ENCODE measurements around the gene SLC31A1.
"Not testable (repeated sequence)": the region's sequence is repeated elsewhere in the genome, so short reads cannot be mapped to it uniquely, and the experiment has no call there.

The SLC31A1 gene

DNA sequence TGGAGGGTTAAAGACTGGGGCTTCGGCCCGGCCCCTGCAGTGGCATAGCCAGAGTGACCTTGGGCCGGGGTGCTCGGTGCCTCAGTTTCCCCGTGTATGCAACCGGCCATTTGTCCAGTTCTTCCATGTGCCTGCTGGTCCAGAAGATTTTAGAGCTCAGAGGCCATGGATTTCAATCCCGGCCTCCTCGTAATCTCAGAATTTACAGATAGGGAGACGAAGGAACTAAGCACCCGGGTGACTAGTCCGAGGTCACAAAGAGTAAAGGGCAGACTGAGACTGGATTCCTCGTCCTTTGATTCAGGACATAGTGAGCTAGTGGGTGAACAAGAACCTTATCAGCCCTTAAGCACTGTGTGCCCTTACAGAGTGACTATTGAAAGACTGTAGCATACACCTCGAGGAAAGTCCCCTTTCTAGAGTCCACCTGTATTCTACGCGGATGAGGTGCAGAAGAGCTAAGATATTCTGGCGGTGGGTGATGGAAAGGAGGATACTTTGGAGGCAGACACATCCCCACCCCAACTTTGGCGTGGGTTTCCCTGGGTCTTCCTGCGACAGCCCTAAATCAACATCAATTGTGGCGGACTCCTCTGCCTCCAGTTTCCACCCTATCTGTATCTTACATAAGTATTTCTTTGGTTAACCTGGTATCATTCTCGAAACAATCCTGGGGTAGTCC lies 597 bp downstream of the SLC31A1 start:
- no peak for FAIRE-seq

DNA sequence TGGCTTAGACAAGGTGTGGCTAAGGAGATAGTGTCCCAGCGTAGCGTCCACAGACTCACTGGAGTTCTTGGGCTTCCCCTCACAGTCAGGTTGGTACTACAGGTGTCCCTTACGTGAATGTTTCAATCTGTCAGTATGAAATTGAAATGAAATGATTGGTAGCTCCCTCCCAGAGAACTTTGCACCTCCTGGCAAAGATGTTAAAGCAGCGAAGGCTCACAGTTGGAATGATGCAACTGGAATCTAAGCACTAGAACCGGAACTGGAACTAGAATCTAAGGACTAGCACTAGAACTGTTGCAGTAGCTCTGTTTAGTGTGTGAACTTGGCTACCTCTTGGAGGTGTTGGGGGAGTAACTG lies 1.1 kb downstream of the SLC31A1 start:
- no peak for FAIRE-seq

DNA sequence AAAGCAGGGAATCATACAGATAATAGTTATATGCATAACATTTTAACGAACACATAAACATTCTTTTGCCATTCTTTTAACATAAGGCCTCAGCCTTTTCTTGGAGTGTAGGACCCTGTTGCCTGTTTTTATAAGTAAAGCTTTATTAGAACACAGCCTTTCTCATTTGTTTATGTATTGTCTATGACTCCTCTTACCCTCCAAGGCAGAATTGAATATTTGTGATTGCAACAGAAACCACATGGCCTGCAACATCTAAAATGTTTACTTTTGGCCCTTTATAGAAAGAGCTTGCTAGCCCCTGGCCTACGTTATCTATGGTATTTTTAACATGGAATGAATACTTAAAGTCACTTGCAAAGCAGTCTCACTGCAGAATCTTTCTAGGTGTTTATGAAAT lies 2.6 kb downstream of the SLC31A1 start:
- no peak for FAIRE-seq

DNA sequence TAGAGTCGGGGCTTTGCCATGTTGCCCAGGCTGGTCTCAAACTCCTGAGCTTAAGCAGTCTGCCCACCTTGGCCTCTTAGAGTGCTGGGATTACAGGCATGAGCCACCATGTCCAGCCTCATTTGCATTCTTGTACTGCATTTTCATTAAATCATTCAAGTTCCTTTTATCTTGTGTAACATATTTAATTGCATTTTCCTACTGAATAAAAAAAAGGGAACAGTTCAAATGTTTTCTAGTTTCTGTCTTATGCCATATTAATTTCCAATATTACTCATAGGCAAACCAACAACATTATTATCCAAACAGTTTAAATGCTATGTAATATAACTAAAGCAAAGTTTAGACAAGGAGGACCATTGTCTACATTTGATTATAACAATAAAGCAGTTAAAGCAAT lies 6.1 kb downstream of the SLC31A1 start:
- no peak for FAIRE-seq

DNA sequence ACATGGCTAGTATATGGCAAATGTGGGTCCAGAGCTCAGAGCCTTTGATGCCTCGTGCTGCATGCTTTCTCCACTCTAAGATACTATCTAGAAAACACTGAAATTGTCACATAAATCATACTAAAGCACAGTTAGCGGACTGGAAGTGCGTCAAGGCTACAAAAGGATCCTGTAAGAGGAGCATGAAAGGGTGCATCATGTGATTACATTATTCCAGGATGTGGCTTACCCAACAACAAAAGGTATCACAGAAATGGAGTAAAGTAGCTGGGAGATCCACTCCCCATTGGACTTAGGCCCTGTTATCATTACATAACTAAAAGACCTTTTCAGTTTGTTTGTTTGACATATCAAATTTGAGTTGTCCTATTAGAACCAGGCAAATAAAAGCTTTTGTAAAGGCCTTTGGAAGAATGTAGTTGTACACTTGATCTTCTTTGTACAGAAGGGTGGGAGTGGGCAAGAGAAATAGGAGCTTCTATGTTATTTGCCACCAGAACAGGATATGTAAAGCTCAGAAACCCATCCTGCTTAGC lies 6.9 kb downstream of the SLC31A1 start:
- FAIRE-seq: no peak

DNA sequence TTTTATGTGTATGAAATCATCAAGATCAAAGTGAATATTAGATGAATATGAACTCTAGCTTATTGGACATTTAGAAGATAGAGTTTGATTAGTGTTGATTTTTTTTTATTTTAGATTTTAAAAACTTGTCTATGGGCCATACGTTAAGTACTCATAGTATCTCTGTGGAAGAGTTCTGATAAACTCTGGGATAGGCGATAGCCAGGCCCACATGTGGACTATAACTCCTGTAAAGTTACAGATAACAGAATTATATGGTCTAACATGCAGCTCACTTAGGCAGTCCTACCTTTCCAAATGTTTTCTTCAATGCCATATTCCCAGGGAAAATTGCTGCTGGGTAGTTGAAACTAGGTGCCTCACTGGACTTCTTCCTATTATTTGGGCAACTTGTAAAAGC lies 10.4 kb downstream of the SLC31A1 start:
- no peak for FAIRE-seq

DNA sequence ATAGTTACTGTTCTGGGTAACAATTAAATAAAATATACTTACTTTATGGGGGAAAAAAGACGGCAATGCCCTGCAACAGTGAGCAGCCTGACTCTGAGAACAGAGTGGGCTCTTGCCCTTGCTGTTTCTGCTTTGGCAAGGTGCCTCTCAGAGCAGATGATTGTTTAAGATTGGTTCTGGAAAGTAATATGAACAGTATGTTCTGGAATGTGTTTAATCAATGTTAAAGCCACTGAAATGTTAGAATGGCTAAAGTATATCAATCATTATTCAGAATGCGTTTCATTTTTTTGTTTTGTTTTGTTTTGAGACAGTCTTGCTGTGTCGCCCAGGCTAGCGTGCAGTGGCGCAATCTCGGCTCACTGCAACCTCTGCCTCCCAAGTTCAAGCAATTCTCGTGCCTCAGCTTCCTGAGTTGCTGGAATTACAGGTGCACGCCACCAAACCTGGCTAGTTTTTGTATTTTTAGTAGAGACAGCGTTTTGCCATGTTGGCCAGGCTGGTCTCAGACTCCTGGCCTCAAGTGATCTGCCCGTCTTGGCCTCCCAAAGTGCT lies 14.4 kb downstream of the SLC31A1 start:
- not testable (repeated sequence) for FAIRE-seq

DNA sequence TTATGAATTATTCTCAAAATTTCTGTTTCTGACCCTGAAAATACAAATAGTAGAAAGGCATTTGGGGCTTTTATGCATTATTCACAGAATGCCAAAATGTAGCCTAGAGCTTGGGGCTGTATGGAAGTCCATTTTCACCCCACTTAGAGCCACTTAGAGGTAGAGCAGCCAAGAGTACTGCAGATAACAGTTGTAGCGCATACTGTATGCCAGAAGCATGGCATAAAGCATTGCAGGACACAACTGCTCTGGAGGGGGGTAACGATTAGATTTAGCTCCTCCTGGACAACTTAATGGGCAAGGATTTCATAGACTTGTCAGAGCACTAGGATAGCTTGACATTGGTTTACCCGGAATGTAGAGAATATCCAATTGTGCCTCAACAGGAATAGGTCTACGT lies 15.7 kb downstream of the SLC31A1 start:
- no peak for FAIRE-seq

DNA sequence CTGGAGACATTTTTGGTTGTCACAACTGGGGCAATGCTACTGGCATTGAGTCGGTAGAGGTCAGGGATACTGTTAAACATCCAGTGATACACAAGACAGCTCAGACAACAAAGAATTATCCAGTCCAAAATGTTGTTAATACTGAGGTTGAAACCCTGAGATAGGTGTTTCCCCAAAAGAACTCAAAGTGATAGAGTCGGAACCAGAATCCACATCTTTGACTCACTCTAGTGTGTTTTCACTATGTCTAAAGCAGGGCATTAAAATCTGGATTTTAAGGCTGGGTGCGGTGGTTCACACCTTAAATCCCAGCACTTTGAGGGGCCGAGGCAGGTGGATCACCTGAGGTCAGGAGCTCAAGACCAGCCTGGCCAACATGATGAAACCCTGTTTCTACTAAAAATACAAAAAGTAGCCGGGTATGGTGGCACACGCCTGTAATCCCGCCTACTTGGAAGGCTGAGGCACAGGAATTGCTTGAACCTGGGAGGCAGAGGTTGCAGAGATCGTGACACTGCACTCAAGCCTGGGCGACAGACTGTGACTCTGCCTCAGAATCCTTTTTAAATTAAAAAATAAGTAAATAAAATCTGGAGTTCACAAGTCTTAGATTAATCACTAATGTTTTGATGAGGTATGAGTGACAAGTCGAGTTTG lies 17.0 kb downstream of the SLC31A1 start:
- FAIRE-seq: no peak

DNA sequence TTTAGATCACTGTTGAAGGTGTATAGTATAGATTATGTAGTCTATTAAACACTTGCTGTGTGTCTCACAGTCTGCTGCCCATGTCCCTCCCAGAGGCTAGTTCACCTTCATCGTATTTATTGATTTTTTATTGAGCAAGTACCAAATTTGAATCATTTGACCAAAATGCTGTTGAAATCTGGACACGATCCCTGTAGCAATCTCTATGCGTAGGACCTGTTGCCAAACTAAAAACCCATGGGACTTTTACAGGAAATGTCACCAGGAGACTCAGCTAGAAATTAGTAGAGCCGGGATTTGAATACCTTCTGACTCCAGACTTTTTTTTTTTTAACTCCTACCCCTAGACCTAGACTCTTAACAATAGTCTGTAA lies 17.5 kb downstream of the SLC31A1 start:
- no peak for FAIRE-seq

DNA sequence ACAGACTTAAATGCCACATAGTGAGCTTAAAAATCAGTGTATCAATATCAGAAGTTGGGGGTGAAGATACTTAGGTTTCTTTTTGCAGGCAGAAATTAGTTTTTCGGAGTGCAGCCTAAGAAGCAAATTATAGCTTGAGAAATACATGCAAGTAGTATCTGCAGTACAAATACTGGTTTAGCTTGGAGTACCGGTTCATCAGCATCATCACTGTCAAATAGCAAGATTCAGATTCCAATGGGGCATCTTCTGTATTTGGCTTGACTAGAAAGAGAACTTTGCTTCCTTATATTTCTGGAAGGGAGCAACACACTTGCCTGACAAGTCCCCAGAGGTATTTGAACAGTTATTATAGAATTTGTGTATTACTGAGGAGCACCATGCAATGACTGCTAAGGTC lies 19.8 kb downstream of the SLC31A1 start:
- FAIRE-seq: no peak

DNA sequence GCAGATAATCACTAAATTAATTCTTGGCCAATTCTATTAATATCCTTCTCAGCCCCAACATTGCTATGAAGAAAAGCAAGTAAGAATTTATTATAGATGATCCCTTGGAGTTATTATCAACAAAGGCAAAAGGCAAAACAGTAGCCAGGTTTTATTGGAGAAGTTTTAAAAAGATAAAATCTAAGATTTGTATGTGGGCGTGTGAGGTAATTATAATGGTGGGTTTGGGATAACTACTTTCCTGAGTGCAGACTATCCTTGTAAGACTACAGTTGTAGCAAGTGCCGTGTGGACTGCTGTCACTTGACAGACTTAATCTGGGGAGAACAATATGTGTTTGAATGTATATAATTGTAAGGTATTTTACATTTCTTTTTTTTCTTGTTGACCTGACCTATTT lies 23.2 kb downstream of the SLC31A1 start:
- no peak for FAIRE-seq

DNA sequence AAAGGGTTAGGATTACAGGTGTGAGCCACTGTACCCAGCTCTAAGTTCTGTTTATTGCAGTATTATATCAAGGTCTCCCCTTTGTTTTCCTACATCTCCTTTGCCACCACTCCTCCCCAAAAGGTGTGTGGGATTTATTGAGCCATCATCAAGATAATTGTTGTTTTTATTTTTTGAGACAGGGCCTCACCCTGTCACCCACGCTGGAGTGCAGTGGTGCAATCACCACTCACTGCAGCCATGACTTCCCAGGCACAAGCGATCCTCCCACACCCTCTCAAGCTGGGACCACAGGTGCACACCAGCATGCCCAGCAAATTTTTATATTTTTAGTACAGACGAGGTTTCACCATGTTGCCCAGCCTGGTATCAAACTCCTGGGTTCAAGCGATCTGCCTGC lies 24.6 kb downstream of the SLC31A1 start:
- FAIRE-seq: no peak

DNA sequence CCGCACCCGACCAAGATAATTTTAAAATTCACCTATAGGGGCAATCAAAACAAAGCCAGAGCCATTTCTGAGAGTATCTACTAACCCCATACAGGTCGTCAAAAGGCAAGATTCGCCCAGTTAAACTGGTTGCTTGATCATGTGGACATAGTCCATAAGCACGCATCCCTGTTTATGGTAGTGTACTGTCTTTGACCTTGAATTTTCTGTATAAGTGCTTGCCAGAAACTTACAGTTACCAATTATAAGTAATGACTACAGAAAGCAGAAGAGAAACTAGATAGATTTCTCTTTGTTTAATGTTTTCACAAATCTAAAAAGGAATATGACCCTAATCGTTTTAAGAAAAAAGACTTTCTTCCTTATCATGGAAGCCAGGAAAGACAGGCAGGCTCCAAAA lies 25.6 kb downstream of the SLC31A1 start:
- no peak for FAIRE-seq

DNA sequence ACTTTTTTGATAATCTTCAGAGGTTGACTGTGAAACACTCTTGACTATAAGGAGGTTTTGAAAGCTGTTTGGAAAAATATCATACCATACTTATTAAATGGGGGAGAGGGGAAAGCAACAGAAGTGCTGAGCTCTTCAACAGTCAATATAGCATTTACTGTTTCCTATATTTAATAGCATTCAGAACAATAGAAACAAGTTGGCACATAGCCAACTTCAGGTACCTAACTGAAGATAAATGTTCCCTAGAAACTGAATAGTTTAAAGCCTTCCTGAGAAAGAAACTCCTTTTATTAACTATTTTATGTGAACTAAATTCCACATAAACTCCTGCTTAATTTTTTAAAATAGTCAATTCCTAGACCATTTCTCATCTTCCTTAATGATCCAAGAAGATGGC lies 26.3 kb downstream of the SLC31A1 start:
- FAIRE-seq: no peak

DNA sequence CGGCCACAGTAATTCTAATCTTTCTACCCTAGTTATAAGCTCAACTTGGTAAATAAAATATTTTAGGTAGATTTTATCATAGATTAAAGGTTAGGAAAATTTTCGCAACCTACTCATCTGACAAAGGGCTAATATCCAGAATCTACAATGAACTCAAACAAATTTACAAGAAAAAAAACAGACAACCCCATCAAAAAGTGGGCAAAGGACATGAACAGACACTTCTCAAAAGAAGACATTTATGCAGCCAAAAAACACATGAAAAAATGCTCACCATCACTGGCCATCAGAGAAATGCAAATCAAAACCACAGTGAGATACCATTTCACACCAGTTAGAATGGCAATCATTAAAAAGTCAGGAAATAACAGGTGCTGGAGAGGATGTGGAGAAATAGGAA lies 28.3 kb downstream of the SLC31A1 start:
- FAIRE-seq: not testable (repeated sequence)

DNA sequence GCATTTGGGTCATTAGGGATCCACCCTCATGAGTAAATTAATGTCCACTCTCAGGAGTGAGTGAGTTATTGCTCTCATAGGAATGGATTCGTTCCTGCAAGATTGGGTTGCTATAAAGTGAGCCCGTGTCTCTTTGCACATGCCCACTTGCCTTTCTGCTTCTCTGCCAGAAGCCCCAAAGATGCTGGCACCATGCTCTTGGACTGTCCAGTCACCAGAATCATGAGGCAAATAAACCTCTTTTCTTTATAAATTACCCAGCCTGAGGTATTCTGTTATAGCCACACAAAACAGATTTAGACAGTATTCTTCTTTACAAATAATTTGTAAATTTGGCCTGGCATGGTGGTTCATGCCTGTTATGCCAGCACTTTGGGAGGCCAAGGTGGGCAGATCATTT lies 29.5 kb downstream of the SLC31A1 start:
- no peak for FAIRE-seq

DNA sequence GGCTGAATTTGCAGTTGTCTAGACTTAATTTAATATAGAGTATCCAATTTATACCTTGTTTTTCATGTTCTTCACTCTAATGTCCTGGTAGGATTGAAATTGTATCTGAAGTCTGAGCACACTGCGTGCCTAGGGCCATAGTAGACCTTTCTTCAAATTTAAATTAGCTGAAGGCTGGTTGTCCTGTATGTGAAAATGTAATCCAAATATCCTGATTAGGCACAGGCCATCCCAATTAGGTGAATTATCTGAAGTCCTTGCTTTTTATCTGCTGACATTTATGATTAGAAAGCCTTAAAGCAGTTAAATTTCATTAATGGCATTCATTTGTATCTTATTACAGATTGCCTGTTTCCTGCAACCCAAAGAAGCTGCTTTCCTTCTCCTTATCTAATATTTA lies 33.6 kb downstream of the SLC31A1 start:
- FAIRE-seq: no peak

DNA sequence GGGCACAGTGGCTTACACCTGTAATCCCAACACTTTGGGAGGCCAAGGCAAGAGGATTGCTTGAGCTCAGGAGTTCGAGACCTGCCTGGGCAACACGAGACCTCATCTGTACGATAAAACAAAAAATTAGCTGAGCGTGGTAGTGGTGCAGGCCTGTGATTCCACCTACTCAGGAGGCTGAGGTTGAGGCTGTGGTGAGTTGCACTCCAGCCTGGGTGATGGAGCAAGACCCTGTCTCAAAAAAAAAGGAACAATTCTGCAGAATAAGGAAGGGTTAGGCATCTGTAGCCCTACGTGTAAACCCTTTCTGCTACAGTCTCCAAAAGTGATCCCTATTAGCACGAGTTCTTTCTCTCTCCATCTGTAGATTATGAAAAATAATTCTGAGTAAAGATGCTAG lies 34.1 kb downstream of the SLC31A1 start:
- no peak for FAIRE-seq

DNA sequence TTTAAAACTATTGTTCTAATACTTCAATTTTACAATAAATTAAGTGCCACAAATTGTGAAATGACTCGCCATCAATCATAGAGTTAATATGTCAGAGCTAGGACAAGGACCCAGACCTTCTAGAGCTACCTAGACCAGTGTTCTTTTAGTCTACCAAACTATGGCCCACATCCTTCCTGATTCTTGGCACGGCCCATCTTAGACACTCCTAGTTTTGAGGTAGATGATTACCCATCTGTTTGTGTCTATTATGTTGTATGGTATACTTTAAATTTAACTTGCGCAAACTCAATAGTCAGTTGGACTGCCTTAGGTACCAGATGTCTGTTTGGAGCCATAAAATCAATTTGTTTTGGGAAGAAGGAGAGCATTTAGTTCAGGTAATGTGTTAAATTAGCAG lies 36.5 kb downstream of the SLC31A1 start:
- FAIRE-seq: no peak

DNA sequence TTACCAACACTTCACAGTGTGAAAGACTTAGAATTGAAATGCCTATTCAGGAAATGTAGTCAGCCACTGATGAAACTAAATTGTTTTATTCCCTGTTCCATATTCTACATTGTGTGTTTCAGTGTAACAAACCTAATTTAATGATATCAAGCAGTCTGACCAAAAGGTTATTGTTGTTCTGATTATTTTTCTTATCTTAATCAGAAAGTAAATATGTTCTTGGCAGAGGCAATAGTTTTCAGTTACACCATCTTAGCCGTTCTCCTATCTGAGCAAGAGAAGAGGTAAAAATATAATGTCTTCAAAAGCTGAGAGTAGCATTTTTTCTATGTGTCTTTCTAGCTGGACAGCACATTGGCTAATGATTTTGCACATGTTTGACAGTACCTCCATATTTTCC lies 36.9 kb downstream of the SLC31A1 start:
- FAIRE-seq: no peak

DNA sequence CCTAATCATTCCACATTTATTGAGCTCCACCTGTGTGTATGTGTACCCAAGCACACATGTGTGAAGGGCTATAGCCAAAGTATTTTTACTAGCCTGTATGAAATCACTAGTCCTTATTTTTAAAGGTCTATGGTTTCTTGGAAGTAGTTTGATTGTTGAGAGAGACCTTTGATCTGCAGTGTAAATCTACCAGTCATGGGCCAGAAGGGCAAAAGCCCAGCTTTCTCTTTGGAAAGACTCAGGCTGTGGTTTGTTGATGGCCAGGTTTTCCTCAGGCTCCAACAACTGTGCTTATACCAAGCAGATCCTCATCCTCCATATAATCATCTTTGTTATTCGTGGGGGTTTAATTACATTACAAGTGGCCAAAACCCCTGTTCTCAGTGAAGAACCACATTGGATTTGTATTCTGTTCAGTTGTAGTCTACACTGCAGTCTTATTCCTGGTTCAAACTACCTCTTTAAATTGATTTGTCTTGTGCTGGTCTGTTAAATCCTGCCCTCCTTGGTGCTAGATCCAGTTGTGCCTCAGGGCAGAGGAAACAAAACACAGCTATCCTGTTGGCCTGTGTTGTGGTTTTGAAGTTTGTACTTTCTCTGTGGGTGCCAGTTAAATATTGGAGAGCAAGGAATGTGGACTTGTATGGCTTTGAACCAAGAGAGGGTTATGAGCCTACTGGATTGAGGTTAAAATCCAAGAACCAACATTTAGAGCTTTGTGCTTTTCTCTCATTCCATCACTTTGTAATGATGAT lies 40.8 kb downstream of the SLC31A1 start:
- FAIRE-seq: no peak

DNA sequence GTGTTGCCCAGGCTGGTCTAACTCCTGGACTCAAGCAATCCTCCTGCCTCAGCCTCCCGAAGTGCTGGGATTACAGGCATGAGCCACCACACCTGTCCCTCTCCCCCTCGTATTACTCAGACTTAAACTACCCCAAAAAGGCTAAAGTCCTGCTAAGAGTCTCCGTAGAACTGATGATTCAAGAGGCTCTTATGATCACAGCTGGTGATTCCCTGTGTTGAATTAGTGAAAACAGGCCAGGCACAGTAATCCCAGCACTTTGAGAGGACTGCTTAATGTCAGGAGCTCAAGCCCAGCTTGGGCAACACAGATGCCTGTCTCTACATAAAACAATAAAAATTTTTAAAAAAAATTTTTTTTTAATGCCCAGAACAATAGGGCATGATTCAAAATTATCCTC lies 44.8 kb downstream of the SLC31A1 start:
- FAIRE-seq: no peak

All from A204.1 (cell line).